GM18873 (cell line): ENCODE data around the gene SOX13.
"Not testable (repeated sequence)": the region's sequence is repeated elsewhere in the genome, so short reads cannot be mapped to it uniquely, and the experiment has no call there.

Source experiments
- ATAC-seq: cut with Tn5 transposase; IDR thresholded peaks from one replicate; pipeline ENCODE4 v1.9.1; 2021; ENCODE audit warnings: mild to moderate bottlenecking, moderate library complexity, moderate number of reproducible peaks; ENCODE audit not compliant: unreplicated experiment, low FRiP score

Gene SOX13

GRCh38 chr1:204084247-204084772 lies 11.4 kb downstream of the SOX13 start:
- ATAC-seq = no peak

- no peak for ATAC-seq
Measured at GRCh38 chr1:204085876-204086275, 13.0 kb downstream of the SOX13 start.

GRCh38 chr1:204087181-204087892 lies 14.4 kb downstream of the SOX13 start:
- no peak for ATAC-seq

- no peak for ATAC-seq
Measured at GRCh38 chr1:204087893-204088528, 15.1 kb downstream of the SOX13 start.

- ATAC-seq = no peak
Measured at GRCh38 chr1:204088596-204088995, 15.7 kb downstream of the SOX13 start.

- ATAC-seq = no peak
Measured at GRCh38 chr1:204089044-204089751, 16.3 kb downstream of the SOX13 start.

GRCh38 chr1:204090132-204090531 lies 17.2 kb downstream of the SOX13 start:
- not testable (repeated sequence) for ATAC-seq

- no peak for ATAC-seq
Measured at GRCh38 chr1:204091066-204091465, 18.2 kb downstream of the SOX13 start.

- ATAC-seq = no peak
Measured at GRCh38 chr1:204091787-204092312, 18.9 kb downstream of the SOX13 start.

GRCh38 chr1:204092632-204093420 lies 19.9 kb downstream of the SOX13 start:
- ATAC-seq = no peak

- no peak for ATAC-seq
Measured at GRCh38 chr1:204093421-204093717, 20.5 kb downstream of the SOX13 start.

- ATAC-seq = no peak
Measured at GRCh38 chr1:204093781-204094180, 20.9 kb downstream of the SOX13 start.

- no peak for ATAC-seq
Measured at GRCh38 chr1:204094313-204094729, 21.4 kb downstream of the SOX13 start.

GRCh38 chr1:204094856-204095634 lies 22.1 kb downstream of the SOX13 start:
- no peak for ATAC-seq

GRCh38 chr1:204096931-204097330 lies 24.0 kb downstream of the SOX13 start:
- ATAC-seq = no peak

GRCh38 chr1:204098683-204099082 lies 25.8 kb downstream of the SOX13 start:
- no peak for ATAC-seq

- not testable (repeated sequence) for ATAC-seq
Measured at GRCh38 chr1:204099754-204100153, 26.8 kb downstream of the SOX13 start.

- ATAC-seq = no peak
Measured at GRCh38 chr1:204102029-204102611, 29.2 kb downstream of the SOX13 start.

GRCh38 chr1:204102739-204103430 lies 30.0 kb downstream of the SOX13 start:
- ATAC-seq = no peak
